Hepatocyte (in vitro differentiated cells): ENCODE data around the gene IDE.

Experiments
- EZH2 ChIP-seq: fragments of 200-600 bp; sonication (generic); IDR thresholded peaks from 2 replicates; pipeline ENCODE4 v1.6.1; 2016; ENCODE audit warnings: antibody characterized with exemption, mild to moderate bottlenecking, borderline replicate concordance
- TF ChIP-seq, protein P1 (sequence below): fragments of 200-600 bp; sonication (generic); IDR thresholded peaks from 2 replicates; pipeline ENCODE4 v1.5.1; 2016; ENCODE audit warnings: antibody characterized with exemption, mild to moderate bottlenecking; ENCODE audit not compliant: poor library complexity

DNA sequence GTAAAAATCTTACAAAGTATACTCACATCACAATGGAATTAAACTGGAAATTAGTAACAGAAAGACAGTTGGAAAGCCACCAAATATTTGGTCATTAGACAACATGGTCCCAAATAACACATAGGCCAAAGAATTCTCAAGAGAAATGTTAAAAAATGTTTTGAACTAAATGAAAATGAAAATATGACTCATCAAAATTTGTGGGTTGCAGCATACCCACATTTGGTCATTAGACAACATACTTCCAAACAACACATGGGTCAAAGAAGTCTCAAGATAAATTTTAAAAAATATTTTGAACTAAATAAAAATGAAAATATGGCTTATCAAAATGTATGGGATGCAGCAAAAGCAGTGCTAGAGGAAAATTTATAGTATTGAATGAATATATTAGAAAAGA lies 152.3 kb downstream of the IDE start:
- TF ChIP-seq, protein P1, sequence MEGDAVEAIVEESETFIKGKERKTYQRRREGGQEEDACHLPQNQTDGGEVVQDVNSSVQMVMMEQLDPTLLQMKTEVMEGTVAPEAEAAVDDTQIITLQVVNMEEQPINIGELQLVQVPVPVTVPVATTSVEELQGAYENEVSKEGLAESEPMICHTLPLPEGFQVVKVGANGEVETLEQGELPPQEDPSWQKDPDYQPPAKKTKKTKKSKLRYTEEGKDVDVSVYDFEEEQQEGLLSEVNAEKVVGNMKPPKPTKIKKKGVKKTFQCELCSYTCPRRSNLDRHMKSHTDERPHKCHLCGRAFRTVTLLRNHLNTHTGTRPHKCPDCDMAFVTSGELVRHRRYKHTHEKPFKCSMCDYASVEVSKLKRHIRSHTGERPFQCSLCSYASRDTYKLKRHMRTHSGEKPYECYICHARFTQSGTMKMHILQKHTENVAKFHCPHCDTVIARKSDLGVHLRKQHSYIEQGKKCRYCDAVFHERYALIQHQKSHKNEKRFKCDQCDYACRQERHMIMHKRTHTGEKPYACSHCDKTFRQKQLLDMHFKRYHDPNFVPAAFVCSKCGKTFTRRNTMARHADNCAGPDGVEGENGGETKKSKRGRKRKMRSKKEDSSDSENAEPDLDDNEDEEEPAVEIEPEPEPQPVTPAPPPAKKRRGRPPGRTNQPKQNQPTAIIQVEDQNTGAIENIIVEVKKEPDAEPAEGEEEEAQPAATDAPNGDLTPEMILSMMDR = no peak
- TF ChIP-seq EZH2 = no peak
